ENCODE data around the gene INAVA. TPM values are rescaled to one million over a fixed set of nuclear protein-coding genes. Genes with fewer than 3 reads are reported as not detected.

INAVA gene
- total RNA-seq, 1 donor from 2014 or later = 0.45 TPM

DNA sequence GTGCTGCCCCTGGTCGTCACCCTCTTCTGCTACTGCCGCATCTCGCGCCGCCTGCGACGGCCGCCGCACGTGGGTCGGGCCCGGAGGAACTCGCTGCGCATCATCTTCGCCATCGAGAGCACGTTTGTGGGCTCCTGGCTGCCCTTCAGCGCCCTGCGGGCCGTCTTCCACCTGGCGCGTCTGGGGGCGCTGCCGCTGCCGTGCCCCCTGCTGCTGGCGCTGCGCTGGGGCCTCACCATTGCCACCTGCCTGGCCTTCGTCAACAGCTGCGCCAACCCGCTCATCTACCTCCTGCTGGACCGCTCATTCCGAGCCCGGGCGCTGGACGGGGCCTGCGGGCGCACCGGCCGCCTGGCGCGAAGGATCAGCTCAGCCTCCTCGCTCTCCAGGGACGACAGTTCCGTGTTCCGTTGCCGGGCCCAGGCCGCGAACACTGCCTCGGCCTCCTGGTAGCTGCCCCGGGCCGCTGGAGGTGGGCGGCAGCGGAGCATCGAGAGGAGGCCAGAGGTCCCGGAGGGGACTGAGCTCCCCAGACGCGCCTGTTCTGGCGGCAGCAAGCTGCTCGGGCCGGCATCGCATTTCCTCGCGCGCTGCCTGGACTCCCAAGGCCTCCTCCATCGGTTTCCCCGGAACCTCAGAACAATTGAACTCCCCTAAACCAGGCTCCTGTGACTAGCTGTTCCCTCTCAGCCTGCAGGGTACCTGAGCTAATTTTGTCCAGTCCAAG lies 20.9 kb upstream of the INAVA start:
- ATAC-seq (no peak), DNase-seq (ENCODE audit: low spot score) (no peak)
- intact Hi-C loops (cut with DNase I) = no loop called here

DNA sequence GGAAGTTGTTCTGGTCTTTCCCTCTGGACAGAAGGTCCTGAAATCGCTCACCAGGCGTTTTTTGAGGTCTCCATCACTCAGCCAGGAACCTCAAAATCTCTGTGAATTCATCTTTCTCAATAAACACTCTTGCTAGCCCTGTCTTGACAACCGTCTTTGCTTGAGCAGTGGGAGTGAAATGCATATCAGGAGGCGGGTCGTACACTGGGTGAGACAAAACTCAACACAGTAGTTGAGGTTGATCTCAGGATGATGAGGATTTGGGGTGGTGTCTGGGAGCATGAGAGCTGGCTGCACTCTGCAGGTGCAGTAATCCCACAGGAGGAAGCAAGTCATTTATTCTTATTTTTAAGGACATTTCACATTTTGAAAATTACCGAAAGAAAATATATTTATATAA lies 20.0 kb upstream of the INAVA start:
- no peak for DNase-seq (ENCODE audit: low spot score)
- intact Hi-C loops (cut with DNase I) = no loop called here
- no peak for ATAC-seq

DNA sequence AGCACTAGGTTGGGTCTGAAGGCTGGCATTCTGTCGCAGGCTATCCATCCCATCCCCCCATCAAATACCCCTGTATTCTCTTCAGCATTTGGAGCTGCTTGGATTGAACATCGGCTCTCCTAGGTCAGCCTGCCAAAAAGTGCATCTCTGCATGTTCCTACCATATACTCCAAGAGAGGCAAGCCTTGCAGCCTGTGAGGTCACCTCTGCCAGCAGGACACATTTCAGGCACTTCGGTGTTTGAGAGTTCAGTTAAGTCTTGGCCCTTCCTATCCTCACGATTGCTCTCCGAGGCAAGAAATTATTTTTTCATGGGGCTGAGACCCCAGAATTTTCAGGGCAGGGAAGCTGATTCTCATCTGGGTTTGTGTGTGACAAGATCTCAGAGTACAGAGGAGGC lies 19.3 kb upstream of the INAVA start:
- ATAC-seq = no peak

DNA sequence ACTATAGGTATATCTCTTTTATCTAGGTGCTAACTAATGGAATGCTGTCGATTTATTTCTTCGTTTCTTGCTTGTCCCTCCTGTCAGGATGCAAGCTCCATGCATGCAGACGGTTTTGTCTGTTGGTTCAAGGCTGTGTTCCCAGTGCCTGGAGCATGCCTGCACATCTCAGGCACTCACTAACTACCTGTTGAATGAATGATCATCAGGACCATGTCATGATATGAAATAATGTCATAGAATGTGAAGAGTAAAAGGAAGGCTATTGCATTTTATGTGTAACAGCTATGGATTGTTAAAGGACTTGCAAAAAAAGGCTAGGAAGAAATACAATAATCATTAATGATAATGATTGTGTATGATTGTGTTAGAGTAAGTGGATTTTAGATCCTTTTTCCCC lies 17.7 kb upstream of the INAVA start:
- DNase-seq (ENCODE audit: low spot score) (no peak), ATAC-seq (no peak)
- intact Hi-C loops (cut with DNase I) = no loop called here

More for the DNA sequence above, 19.3 kb upstream of the INAVA start:
- intact Hi-C loops (cut with DNase I) = no loop called here
- no peak for DNase-seq (ENCODE audit: low spot score)

DNA sequence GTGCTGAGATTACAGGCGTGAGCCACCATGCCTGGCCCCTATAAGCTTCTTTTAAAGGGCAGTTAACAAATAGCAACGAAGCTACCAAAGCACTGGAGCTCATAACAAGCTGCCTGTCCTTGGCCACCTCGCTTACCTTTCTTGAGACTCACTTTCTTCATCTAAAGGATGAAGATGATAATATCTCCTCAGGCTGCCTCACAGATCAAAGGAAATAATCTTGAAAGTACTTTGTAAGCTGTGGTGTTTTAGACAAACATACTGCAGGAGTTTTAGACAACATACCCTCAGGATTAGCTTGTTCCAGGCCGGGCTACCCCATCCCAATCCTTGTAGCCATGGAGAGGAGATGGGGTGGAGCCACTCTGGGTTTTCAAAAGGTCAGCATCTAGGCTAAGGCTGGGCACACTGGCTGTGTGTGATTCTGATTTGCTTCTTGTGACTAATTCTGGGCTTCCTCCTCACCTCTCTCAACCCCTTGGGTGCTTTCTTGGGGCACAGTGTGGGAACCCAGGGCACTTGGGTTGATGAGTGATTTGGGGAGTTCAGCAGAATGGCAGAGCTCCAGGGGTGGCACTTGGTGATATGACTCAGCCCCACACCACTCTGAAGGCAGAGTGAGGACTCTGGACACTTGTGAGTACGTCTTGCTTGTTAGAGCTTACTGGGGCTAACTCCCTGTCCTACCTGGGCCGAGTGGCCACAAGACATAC lies 16.7 kb upstream of the INAVA start:
- ATAC-seq (no peak), DNase-seq (ENCODE audit: low spot score) (no peak)
- intact Hi-C loops (cut with DNase I) = no loop called here

DNA sequence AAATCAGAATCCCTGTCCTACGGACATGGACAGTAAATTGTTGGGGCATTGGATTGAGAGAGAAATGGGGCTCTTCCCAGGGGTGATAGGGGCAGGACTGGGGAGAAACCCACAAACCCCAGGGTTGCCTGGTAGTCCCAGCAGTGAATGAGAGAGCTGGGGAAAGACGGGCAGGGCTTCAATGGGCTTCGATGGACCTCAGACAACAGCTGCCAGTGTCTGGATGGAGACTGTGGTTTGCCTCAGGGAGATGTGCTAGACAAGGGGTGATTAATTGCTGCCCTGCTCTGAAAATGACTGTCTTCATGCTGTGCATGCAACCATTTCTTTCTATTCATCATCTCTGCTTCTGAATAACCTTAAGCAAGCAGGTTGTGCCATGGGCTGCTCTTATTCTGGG lies 14.5 kb upstream of the INAVA start:
- DNase-seq (ENCODE audit: low spot score) (no peak), ATAC-seq (no peak)
- intact Hi-C loops (cut with DNase I) = no loop called here

DNA sequence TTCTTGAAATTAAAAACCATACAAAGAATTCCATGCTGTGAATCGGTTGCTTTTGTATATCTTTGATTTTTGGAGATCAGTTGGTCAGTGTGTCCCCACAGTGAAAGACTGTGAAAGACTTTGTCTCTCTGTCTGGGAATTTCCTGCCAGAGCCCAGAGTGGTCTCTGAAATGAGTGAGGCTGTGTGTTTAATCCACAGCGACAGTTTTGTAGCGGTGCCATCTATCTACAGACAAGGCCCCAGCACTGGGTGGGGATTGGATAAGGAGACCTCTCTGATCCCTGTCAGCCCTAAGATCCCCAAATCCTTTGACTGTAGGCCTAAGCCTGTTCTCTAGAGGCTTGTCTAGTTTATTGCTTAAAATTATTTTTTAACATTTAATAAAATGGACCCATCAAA lies 11.6 kb upstream of the INAVA start:
- ATAC-seq (no peak), DNase-seq (ENCODE audit: low spot score) (no peak)
- intact Hi-C loops (cut with DNase I) = no loop called here

DNA sequence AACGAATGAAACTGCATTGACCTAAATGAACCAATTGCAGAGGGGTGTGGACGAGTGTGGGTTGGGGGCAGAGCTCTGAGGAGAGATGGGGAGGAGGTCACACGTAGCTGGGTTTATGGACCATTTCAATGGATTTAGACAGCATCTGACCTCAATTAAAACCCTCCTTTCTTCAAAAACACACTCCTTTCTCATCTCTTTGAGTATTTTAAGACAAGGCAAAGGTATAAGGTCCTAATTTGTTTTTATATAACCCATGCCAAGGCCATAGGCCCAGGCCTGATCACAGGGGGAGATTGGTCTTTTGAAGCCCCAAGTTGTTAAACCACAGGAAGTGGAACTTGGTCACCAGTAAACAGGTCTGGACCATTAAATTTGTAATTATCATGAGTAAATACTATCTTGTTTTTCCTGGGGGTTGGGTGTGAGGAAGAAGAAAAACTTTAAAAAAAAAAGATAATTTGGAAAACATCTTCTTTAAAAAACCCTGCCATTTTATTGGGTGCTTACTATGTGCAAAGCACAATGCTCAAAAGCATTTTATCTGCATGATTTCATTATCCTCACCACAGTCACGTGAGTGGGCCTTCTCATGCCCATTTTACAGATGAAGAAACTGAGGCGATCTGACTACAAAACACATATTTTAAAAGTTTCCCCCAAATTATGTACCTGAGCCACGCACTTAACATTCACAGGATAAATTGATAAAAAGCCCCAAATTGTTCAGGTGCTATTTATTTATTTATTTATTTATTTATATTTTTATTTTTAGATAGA lies 8.9 kb upstream of the INAVA start:
- DNase-seq (ENCODE audit: low spot score) (no peak), ATAC-seq (no peak)
- intact Hi-C loops (cut with DNase I) = no loop called here

DNA sequence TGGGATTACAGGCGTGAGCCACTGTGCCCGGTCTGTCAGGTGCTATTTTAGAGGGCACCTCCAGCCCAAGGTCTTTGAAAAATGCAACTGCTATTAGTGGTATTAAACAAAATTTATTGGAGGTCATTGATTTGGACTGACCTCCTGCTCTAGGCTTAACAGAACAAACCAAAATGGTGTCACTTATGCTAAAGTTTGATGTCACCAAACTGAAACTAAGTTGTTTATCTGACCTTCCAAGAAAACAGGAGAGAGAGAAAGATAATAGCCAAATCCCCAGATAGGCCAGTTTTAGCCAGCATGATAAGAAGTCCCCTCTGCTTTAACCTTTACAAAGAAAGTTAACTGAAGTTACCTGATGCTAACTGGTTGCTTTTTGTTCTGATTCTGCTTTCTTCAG lies 8.1 kb upstream of the INAVA start:
- no peak for ATAC-seq
- intact Hi-C loops (cut with DNase I) = no loop called here
- no peak for DNase-seq (ENCODE audit: low spot score)

DNA sequence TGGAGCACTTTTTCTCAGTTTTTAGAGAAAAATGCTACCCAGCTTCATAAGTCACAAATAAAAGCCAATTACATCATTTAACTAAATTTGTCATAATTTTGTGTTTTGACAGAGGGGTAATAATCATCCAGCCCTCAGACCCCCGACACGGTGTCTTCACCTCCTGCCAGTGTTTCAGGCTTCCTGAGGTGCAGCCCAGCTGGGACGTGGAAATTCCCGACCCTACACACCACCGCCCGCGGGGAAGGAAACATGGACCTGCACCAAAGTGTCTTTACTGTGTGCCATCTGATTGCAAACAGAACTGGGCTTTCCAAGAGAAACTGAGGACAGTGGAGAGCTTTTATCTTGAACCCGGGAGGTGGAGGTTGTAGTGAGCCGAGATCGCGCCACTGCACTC lies 7.7 kb upstream of the INAVA start:
- DNase-seq (ENCODE audit: low spot score) = no peak
- no peak for ATAC-seq
- intact Hi-C loops (cut with DNase I) = no loop called here

DNA sequence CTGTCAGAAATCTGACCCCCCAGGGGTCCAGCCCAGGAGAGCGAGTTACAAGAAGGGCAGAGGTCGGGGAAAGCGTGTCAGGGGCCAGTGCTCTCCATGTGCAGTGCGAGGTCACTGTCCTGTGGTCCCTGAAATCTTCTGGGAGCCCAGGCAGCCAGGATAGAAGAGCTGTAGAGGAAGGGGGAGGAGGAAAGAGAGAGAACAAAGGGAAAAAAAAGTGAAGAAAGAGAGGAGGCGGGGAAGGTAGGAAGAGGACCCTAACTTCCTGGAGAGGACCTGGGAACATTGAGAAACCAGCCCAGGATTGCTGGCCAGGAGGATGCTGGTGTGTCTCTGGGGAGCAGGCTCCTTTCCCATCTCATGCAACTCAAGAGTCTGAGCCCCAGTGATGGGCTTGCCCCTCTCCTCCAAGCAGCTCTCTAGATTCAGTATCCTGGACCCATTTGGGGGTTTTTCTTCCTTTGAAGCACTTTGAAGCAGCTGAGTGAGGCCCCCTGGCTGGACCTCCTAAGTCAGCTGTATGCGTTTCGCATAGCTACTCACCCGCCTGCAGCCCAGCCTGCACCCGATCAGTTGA lies 6.8 kb upstream of the INAVA start:
- DNase-seq (ENCODE audit: low spot score) (no peak), ATAC-seq (no peak)
- intact Hi-C loops (cut with DNase I) = no loop called here

DNA sequence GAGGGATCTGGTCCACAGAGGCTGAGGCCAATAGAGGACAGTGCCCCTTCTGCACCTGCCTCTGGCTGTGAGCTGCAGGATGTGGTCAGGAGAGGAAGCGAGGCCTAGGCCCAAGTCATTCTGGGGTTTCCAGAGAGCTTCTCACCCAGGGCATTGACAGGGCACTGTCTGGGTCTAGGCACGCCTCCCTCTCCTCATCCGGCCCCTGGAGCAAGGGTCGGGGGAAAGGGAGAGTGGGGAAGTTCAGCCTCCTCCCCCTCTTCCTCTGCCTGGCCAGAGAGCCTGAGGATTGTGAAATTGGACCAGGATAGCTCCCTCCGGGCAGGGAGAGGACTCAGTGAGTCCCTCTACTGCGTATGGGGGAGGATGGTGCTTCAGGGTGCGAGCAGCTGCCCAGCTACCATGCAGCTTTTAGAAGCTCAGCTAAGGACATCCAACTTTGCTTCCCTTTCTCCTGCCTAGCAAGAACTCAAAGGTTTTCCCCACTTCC lies 6.3 kb upstream of the INAVA start:
- DNase-seq (ENCODE audit: low spot score) (no peak), ATAC-seq (peak; percentile 49)
- intact Hi-C loops (cut with DNase I) = no loop called here

DNA sequence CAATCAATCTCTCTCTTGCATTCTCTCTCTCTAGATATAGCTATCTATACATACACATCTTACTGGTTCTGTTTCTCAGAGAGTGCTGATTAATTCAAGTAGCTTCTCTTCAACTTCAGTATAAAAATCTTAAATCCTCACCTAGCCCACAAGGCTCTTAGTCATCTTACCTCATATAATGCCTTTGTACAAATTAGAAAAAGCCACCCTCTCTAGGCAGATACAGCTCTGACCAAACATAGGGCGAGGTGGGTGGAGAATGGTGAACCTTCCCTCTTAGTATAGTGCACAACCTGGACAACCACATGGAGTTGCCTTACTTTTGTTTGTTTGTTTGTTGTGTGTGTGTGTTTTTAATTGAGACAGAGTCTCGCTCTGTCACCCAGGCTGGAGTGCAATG lies 5.1 kb upstream of the INAVA start:
- DNase-seq (ENCODE audit: low spot score) (no peak), ATAC-seq (no peak)
- intact Hi-C loops (cut with DNase I) = no loop called here

DNA sequence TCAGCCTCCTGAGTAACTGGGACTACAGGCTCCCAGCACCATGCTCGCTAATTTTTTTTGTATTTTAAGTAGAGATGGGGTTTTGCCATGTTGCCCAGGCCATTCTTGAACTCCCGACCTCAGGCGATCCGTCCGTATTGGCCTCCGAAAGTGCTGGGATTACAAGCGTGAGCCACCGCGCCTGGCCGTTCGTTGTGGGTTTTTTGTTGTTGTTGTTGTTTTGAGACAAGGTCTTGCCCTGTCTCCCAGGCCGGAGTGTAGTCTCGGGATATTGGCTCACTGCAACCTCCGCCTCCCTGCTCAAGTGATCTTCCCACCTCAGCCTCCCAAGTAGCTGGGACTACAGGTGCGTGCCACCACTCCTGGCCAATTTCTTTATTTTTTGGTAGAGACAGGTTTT lies 4.7 kb upstream of the INAVA start:
- intact Hi-C loops (cut with DNase I) = no loop called here
- ATAC-seq = no peak
- DNase-seq (ENCODE audit: low spot score) = no peak

DNA sequence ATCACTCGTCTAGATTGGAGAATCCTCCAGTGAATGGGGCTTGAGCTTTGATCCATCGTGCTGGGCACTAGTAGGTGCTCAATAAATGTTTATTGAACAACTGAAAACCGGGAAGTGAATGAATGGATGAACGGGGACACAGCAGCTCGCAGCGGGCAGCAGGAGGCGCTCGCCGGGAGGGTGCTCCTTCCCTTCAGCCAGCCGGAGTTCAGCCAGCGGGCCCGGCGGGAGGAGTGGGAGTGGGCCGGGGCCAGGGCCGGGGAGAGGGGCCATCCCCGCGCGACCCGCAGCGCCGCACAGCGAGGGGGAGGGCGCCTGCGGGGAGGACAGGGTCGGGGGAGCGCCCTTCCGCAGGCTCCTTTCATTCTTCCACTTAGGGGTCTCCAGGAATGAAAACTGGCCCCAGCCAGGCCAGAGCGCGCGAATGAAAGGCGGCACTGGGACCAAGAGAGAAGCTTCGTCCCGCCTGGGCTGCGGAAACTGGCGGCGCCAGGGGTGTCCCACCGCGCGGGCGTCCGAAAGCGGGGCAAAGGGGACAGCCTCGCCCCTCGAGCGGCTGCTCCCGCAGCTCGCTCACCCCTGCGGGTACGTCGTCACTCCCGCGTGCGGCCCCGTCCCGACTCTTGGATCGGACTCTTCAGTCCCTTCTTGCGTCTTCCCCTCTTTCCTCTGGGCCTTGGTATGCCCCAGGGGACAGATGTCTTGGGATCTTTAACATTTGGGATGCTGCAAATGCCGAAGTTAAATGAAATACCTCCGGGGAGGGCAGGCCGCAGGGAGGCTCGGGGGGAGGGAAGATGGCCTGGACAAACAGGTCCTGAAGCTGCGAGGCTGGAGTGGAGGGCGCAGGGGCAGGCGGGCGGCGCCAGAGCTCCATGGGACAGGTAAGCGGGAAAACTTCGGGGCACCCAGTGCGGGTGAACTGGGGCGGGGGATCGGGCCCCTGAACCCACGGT lies 3.6 kb upstream of the INAVA start:
- intact Hi-C loops (cut with DNase I) = no loop called here
- DNase-seq (ENCODE audit: low spot score) = no peak
- peak; percentile 6 for ATAC-seq

DNA sequence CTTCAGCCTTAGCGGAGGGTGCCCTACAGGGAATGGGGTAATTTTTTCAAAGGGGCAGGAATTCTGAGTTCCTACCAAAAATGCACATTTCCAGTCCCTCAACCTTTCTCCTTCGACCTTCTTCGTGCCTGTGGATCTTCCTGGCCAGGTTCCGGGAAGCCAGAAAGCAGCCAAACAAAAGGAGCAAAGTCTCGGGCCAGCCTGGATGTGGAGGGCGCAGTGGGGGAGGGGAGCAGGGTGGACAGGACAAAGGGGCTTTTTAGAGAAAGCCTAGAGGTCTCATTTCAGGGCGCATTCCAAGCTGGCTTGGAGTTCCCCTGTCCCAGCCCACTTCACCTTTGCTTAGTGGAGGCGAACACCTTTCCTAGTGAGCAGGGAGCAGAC lies 2.9 kb upstream of the INAVA start:
- ATAC-seq (no peak), DNase-seq (ENCODE audit: low spot score) (no peak)
- intact Hi-C loops (cut with DNase I) = no loop called here

DNA sequence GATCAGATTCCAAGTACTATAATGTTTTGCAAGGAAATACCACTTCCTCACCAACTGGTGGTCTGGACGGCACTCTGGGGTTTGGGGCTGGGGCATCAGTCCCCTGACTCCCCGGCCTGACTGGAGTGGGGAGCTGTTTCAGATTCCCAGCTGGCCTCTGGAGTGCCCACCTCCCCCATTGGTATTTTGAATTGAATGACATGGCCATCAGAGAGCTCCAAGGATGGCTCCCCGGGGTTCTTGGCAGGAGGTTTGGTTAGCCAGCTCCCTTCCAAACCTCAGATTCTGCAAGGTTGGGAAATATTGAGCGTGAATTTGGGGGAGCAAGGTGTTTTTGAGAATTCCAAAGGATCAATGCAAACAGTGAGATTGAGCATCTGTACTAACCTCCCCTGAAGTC lies 2.2 kb upstream of the INAVA start:
- ATAC-seq = no peak
- no peak for DNase-seq (ENCODE audit: low spot score)
- intact Hi-C loops (cut with DNase I) = no loop called here

DNA sequence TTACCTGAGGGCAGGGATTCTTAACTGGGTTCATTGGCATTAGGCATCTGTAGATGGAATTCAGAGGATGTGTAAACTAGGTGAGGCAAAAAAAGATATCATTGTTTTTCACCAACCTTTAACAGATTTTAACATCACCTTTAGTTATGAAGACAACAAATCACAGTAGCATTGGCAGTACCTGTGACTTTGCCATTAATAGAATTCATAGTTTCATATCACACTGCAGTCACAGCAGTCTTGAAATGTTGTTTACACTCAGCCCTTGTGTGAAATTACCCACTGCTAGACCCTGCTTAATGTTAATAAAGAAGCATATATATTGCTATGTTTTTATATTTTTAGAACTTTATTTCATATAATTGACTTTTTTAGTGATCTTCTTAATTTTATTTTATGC lies 1.7 kb upstream of the INAVA start:
- intact Hi-C loops (cut with DNase I) = no loop called here
- ATAC-seq = no peak
- DNase-seq (ENCODE audit: low spot score) = no peak

DNA sequence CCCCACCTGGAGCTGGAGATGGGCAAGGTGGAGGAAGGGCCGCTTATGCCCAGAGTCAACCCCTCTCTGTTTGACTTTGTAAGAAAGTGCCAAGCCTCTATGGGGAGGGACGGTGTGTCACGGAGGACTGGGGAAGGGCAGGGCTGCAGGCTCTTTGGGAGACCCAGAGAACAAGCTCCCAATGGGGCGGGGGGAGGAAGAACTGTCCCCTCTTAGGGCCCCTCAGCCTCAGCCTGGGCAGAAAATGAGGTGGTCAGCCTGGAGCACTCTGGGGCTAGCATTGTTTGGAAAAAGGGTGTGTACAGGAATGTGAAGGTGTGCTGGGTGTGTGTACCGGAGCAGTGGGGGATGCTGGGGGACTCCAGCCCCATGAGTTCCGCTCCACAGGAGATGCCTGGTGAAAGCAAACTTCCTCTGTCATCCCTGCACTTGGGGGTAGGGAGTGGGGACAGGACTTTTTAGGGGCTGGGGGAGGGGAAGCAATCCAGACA lies 1.2 kb upstream of the INAVA start:
- intact Hi-C loops (cut with DNase I) = no loop called here
- DNase-seq (ENCODE audit: low spot score) = no peak
- ATAC-seq = no peak
